ENCODE data around the gene CDH12.
A peak's percentile ranks its signal among the peaks of the same experiment; 100 is the strongest.
"Not testable (repeated sequence)": the region's sequence is repeated elsewhere in the genome, so short reads cannot be mapped to it uniquely, and the experiment has no call there.

CDH12 gene

DNA sequence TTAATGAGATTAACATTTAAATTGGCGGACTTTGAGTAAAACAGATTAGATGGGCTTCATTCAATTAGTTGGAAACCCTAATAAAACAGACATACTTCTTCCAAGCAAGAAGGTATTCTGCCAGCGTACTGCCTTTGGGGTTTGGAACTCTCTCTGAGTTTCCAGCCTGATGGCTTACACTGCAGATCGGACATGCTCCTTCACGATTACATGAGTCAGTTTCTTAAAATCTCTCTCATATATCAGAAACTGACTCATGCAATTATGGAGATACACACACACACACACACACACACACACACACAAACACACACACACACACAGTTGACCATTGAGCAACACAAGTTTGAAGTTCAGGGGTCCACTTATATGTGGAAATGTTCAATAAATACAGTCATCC, 789.4 kb downstream of the CDH12 start:
- peaks cover 2 to 4% of the 10 kb centered on the region in 2 donors for H3K9me3 Mint-ChIP-seq
- H3K36me3 Mint-ChIP-seq, result no peaks in the 10 kb centered on the region
- no peak for DNase-seq
- no peak overlapping the region for H3K27ac Mint-ChIP-seq
- ATAC-seq (replicated peaks), result no peak
- no peaks in the 10 kb centered on the region for H3K4me1 Mint-ChIP-seq
- H3K27me3 Mint-ChIP-seq, result no peaks in the 10 kb centered on the region
- H3K4me3 Mint-ChIP-seq, result no peak overlapping the region

DNA sequence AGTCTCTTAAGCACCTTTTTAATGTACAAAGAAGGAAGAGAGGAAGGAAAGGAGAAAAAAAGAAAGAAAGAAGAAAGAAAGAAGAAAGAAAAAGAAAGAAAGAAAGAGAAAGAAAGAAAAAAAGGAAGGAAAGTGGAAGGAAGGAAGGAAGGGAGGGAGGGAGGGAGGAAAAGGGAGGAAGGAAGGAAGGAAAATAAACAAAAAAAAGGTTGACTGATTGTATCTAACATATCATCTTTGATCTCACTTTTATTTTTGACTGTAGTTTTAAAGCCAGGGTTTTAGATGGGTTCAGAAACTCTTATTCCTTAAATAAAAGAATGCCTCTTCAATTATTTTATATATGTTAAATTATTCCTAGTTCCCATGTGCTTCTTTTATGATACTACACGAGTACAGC, 794.5 kb downstream of the CDH12 start:
- no peak for DNase-seq
- no peak overlapping the region for H3K27ac Mint-ChIP-seq
- H3K4me1 Mint-ChIP-seq, result no peaks in the 10 kb centered on the region
- no peaks in the 10 kb centered on the region for H3K36me3 Mint-ChIP-seq
- no peaks in the 10 kb centered on the region for H3K9me3 Mint-ChIP-seq
- no peak for ATAC-seq (replicated peaks)
- no peak overlapping the region for H3K4me3 Mint-ChIP-seq
- H3K27me3 Mint-ChIP-seq, result no peaks in the 10 kb centered on the region

- DNase-seq (no peak), ATAC-seq (replicated peaks) (no peak)
- no peaks in the 10 kb centered on the region for H3K36me3 Mint-ChIP-seq
- H3K4me3 Mint-ChIP-seq, result no peak overlapping the region
- H3K27ac Mint-ChIP-seq, result no peak overlapping the region
- H3K27me3 Mint-ChIP-seq, result no peaks in the 10 kb centered on the region
- no peaks in the 10 kb centered on the region for H3K9me3 Mint-ChIP-seq
- H3K4me1 Mint-ChIP-seq, result no peaks in the 10 kb centered on the region
These were observed 796.1 kb downstream of the CDH12 start for GRCh38 chr5:22057012-22057411.

DNA sequence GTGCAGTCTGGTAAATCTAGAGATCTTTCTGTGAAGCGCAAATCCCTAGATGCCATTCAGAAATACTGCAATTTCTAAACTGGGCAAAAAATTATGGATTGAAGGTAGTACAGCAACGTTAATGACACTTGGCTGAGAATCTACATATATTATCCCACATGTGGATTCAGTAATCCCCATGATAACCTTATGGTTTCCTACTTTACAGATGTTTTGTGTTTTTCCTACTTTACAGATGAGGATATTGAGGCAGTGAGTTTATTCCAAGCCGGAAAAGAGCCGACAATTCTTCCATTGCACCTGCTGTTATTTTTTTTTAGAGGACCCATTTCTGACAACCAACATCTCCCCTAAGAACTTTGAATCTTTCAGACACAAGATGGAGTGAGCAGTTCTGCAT, 796.5 kb downstream of the CDH12 start:
- Mint-ChIP-seq H3K27ac (no peak overlapping the region), H3K9me3 (no peaks in the 10 kb centered on the region)

DNA sequence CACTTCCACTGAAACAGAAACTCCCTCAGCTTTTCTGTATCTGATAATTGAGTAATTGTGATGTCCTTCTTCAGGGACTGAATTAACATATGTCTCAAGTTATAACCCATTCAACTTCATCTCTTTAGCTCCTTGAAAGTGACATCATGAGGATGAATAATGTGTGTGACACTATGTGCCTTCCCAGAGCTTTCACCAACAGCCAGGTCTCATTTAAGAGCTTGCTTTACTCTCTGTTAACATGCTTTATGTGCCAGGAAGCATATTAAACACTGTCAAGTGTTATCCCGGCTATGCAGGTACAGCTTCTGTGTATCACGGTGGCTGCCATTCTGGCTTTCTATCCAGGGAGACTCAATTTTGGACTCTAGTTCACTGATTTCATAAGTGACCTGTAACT, 799.9 kb downstream of the CDH12 start:
- no peak overlapping the region for H3K27ac Mint-ChIP-seq
- H3K4me3 Mint-ChIP-seq, result no peak overlapping the region
- ATAC-seq (replicated peaks) (no peak), DNase-seq (no peak)
- H3K9me3 Mint-ChIP-seq, result peaks cover 0 to 3% of the 10 kb centered on the region in 2 donors
- no peaks in the 10 kb centered on the region for H3K27me3 Mint-ChIP-seq
- no peaks in the 10 kb centered on the region for H3K4me1 Mint-ChIP-seq
- no peaks in the 10 kb centered on the region for H3K36me3 Mint-ChIP-seq

More for the DNA sequence above, 796.5 kb downstream of the CDH12 start:
- no peaks in the 10 kb centered on the region for H3K27me3 Mint-ChIP-seq
- no peaks in the 10 kb centered on the region for H3K4me1 Mint-ChIP-seq
- DNase-seq, result no peak
- no peak overlapping the region for H3K4me3 Mint-ChIP-seq
- no peaks in the 10 kb centered on the region for H3K36me3 Mint-ChIP-seq
- no peak for ATAC-seq (replicated peaks)

- H3K4me3 Mint-ChIP-seq, result no peak overlapping the region
- no peaks in the 10 kb centered on the region for H3K36me3 Mint-ChIP-seq
- ATAC-seq (replicated peaks) (no peak), DNase-seq (no peak)
- no peaks in the 10 kb centered on the region for H3K4me1 Mint-ChIP-seq
- H3K27ac Mint-ChIP-seq, result no peak overlapping the region
- peaks cover 0 to 5% of the 10 kb centered on the region in 2 donors for H3K9me3 Mint-ChIP-seq
- no peaks in the 10 kb centered on the region for H3K27me3 Mint-ChIP-seq
These were observed 801.3 kb downstream of the CDH12 start for GRCh38 chr5:22051881-22052280.

DNA sequence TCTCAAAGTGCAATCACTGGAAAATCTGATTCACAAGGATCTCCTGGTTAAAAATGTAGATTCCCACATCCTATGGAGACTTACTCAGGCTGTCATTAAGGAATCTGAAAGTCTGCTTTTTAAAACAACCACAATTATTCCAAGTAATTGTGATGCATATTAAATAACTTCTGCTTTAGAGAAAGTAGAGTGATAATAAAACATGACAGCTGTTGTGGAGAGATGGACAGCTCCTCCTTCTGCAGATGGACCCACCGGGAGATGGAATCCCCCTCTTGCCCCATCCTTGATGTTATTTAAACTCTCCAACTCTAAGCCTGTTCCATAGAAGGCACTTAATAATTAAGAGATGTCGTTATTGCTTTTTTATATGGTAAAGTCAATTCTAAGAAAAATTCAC, 802.2 kb downstream of the CDH12 start:
- Mint-ChIP-seq H3K9me3 (peaks cover 0 to 5% of the 10 kb centered on the region in 2 donors), H3K27me3 (no peaks in the 10 kb centered on the region), H3K4me1 (no peaks in the 10 kb centered on the region), H3K4me3 (no peak overlapping the region), H3K27ac (no peak overlapping the region), H3K36me3 (no peaks in the 10 kb centered on the region)
- ATAC-seq (replicated peaks) (no peak), DNase-seq (no peak)

- no peaks in the 10 kb centered on the region for H3K27me3 Mint-ChIP-seq
- peak in 1 of 2 donors; percentile 45 for ATAC-seq (replicated peaks)
- no peak for DNase-seq
- H3K4me3 Mint-ChIP-seq, result no peak overlapping the region
- H3K27ac Mint-ChIP-seq, result no peak overlapping the region
- peaks cover 12 to 16% of the 10 kb centered on the region in 2 donors for H3K9me3 Mint-ChIP-seq
- no peaks in the 10 kb centered on the region for H3K4me1 Mint-ChIP-seq
- no peaks in the 10 kb centered on the region for H3K36me3 Mint-ChIP-seq
These were observed 808.9 kb downstream of the CDH12 start for GRCh38 chr5:22044229-22044628.

GRCh38 chr5:22036061-22036460, 817.1 kb downstream of the CDH12 start:
- Mint-ChIP-seq H3K27me3 (no peaks in the 10 kb centered on the region), H3K4me1 (no peaks in the 10 kb centered on the region), H3K36me3 (no peaks in the 10 kb centered on the region), H3K9me3 (no peaks in the 10 kb centered on the region), H3K4me3 (no peak overlapping the region), H3K27ac (no peak overlapping the region)
- no peak for ATAC-seq (replicated peaks)
- DNase-seq, result no peak

- Mint-ChIP-seq H3K36me3 (no peaks in the 10 kb centered on the region), H3K27me3 (no peaks in the 10 kb centered on the region), H3K9me3 (peaks cover 0 to 3% of the 10 kb centered on the region in 2 donors), H3K4me1 (no peaks in the 10 kb centered on the region), H3K27ac (no peak overlapping the region), H3K4me3 (no peak overlapping the region)
- ATAC-seq (replicated peaks) (no peak), DNase-seq (no peak)
These were observed 820.1 kb downstream of the CDH12 start for GRCh38 chr5:22033066-22033465.

- no peaks in the 10 kb centered on the region for H3K27me3 Mint-ChIP-seq
- H3K9me3 Mint-ChIP-seq, result peaks cover 0 to 2% of the 10 kb centered on the region in 2 donors
- DNase-seq (no peak), ATAC-seq (replicated peaks) (no peak)
- no peaks in the 10 kb centered on the region for H3K4me1 Mint-ChIP-seq
- no peak overlapping the region for H3K27ac Mint-ChIP-seq
- no peak overlapping the region for H3K4me3 Mint-ChIP-seq
- no peaks in the 10 kb centered on the region for H3K36me3 Mint-ChIP-seq
These were observed 829.4 kb downstream of the CDH12 start for GRCh38 chr5:22023784-22024183.

- not testable (repeated sequence) for H3K4me1 Mint-ChIP-seq, H3K4me3 Mint-ChIP-seq
These were observed 840.3 kb downstream of the CDH12 start for GRCh38 chr5:22012893-22013292.

GRCh38 chr5:22010808-22011207, 842.3 kb downstream of the CDH12 start:
- H3K9me3 Mint-ChIP-seq; DNase-seq; ATAC-seq (replicated peaks); H3K27me3 Mint-ChIP-seq; H3K36me3 Mint-ChIP-seq; H3K27ac Mint-ChIP-seq; H3K4me3 Mint-ChIP-seq; H3K4me1 Mint-ChIP-seq: not testable (repeated sequence)

More at GRCh38 chr5:22012893-22013292, 840.3 kb downstream of the CDH12 start:
- not testable (repeated sequence) for DNase-seq; H3K27ac Mint-ChIP-seq; H3K36me3 Mint-ChIP-seq; H3K27me3 Mint-ChIP-seq; H3K9me3 Mint-ChIP-seq; ATAC-seq (replicated peaks)

DNA sequence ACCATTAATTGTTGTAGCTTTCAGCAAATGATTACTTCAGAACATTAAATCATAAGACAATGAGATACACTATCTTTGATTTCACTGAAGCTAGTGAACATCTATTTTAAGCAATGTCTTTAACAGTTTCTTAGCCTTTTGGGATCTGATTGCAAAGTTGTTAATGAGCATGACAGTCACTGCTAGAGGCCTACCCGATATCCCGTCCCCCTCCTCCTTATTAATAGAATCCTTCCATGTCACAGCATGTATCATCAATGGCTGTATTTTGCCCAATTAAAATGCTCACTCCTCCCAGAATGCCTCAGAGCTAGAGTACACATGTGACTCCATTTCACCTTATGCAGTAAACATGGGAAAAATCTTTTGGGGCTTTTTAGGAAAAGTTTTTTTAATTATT, 852.0 kb downstream of the CDH12 start:
- H3K27ac Mint-ChIP-seq; H3K36me3 Mint-ChIP-seq; H3K4me3 Mint-ChIP-seq; H3K27me3 Mint-ChIP-seq; H3K9me3 Mint-ChIP-seq; ATAC-seq (replicated peaks); H3K4me1 Mint-ChIP-seq; DNase-seq: not testable (repeated sequence)

- H3K9me3 Mint-ChIP-seq; H3K27ac Mint-ChIP-seq; H3K4me3 Mint-ChIP-seq; H3K36me3 Mint-ChIP-seq; ATAC-seq (replicated peaks); H3K4me1 Mint-ChIP-seq; DNase-seq; H3K27me3 Mint-ChIP-seq: not testable (repeated sequence)
These were observed 867.3 kb downstream of the CDH12 start for GRCh38 chr5:21985799-21986198.

DNA sequence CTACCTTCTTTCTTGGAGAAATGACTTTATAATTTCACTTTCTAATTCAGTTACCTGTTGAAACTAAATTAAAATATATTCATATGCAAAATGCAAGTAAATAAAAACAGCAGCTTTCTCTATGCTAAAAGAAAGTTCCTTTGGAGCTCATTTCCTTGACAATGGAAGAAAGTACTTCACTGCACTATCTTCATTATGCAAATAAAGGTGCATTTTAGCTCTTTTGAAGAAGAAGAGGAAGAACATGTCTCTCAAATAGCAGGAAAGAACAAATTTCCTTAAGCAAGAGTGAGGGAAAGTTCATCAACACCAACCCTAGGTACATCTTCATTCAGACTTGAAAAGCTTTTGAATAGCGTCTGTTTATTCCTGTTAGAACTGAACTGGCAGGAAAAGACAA, 901.6 kb downstream of the CDH12 start:
- H3K27ac Mint-ChIP-seq; H3K4me1 Mint-ChIP-seq; H3K4me3 Mint-ChIP-seq; DNase-seq; ATAC-seq (replicated peaks); H3K27me3 Mint-ChIP-seq; H3K36me3 Mint-ChIP-seq; H3K9me3 Mint-ChIP-seq: not testable (repeated sequence)
